Measurements from ENCODE around the gene PTK6. TPM values are rescaled to one million over a fixed set of nuclear protein-coding genes. Genes with fewer than 3 reads are reported as not detected.

The PTK6 gene
- total RNA-seq, 2 experiments from 2014 or later, result 0.13 to 2.0 TPM

- Histone ChIP-seq H3K27ac (ENCODE audit: low read depth, low read length, poor library complexity, severe bottlenecking) (no peak overlapping the region), H3K4me1 (ENCODE audit: insufficient read depth, low read length, poor library complexity, severe bottlenecking) (peaks cover 30% of the 10 kb centered on the region), H3K79me2 (ENCODE audit: insufficient read depth, low read depth, low read length) (no peaks in the 10 kb centered on the region), H3K36me3 (ENCODE audit: insufficient read depth, low read length) (no peaks in the 10 kb centered on the region), H3K4me2 (ENCODE audit: low read length) (no peak overlapping the region), H2AFZ (ENCODE audit: low read length) (no peak overlapping the region), H4K20me1 (ENCODE audit: insufficient read depth, low read length) (no peaks in the 10 kb centered on the region), H3K4me3 (ENCODE audit: low read depth, low read length, poor library complexity, severe bottlenecking) (no peak overlapping the region), H3K9me2 (ENCODE audit: insufficient read depth, low read length) (no peaks in the 10 kb centered on the region), H3K9me3 (ENCODE audit: low read length) (no peaks in the 10 kb centered on the region)
- POLR2A ChIA-PET, result interaction anchor here (2.6 kb wide), 1 partner anchor 103 kb away, joined by 13 read pairs; no protein-coding TSS in a partner anchor
- no TSS peak for BruUV-seq (replicated peaks)
- intact Hi-C loops (cut with micrococcal nuclease; ENCODE audit: unreplicated experiment), result loop anchor here (2.0 to 10.0 kb wide), 4 partner anchors 88 to 434 kb away; partner anchors contain the start of genes ABHD16B, DNAJC5, GMEB2 and TPD52L2
- DNase-seq (ENCODE audit: low spot score), result no peak
- CTCF ChIA-PET (ENCODE audit: unreplicated experiment), result no interaction called here
- TF ChIP-seq EZH2phosphoT487 (IDR thresholded peaks at IDR 0.05; ENCODE audit: borderline replicate concordance, low read depth, low read length), result no peak
- TF ChIP-seq CTCF (conservative IDR thresholded peaks at IDR 0.05; ENCODE audit: low read length), result no peak
Measured at GRCh38 chr20:63539092-63539430, 1.9 kb upstream of the PTK6 start.

- intact Hi-C loops (cut with micrococcal nuclease; ENCODE audit: unreplicated experiment), result loop anchor here (1.0 to 10.0 kb wide), 5 partner anchors 40 to 434 kb away; partner anchors contain the start of genes ABHD16B, DNAJC5, GMEB2 and TPD52L2
- ChIA-PET CTCF (ENCODE audit: unreplicated experiment) (interaction anchor here (0.6 to 2.0 kb wide), 6 partner anchors 17 to 540 kb away, joined by 3 to 13 read pairs (median 8); no protein-coding TSS in a partner anchor), POLR2A (interaction anchor here (1.1 to 2.6 kb wide), 2 partner anchors 103 to 120 kb away, joined by 4 to 13 read pairs; partner anchors contain the start of gene RTEL1)
- Histone ChIP-seq H3K9me3 (ENCODE audit: low read length) (no peaks in the 10 kb centered on the region), H3K4me1 (ENCODE audit: insufficient read depth, low read length, poor library complexity, severe bottlenecking) (peaks cover 30% of the 10 kb centered on the region), H3K36me3 (ENCODE audit: insufficient read depth, low read length) (no peaks in the 10 kb centered on the region), H3K9me2 (ENCODE audit: insufficient read depth, low read length) (no peaks in the 10 kb centered on the region), H2AFZ (ENCODE audit: low read length) (peak overlapping the region; percentile 8), H3K27ac (ENCODE audit: low read depth, low read length, poor library complexity, severe bottlenecking) (peak overlapping the region; percentile 48), H4K20me1 (ENCODE audit: insufficient read depth, low read length) (no peaks in the 10 kb centered on the region), H3K79me2 (ENCODE audit: insufficient read depth, low read depth, low read length) (no peaks in the 10 kb centered on the region), H3K4me2 (ENCODE audit: low read length) (peak overlapping the region; percentile 77), H3K4me3 (ENCODE audit: low read depth, low read length, poor library complexity, severe bottlenecking) (peak overlapping the region; percentile 60)
- no TSS peak for BruUV-seq (replicated peaks)
- peak; percentile 29 for DNase-seq (ENCODE audit: low spot score)
- TF ChIP-seq CTCF (conservative IDR thresholded peaks at IDR 0.05; ENCODE audit: low read length), result peak; percentile 35; the same call in 1 of the 2 replicates
- no peak for TF ChIP-seq EZH2phosphoT487 (IDR thresholded peaks at IDR 0.05; ENCODE audit: borderline replicate concordance, low read depth, low read length)
Measured at GRCh38 chr20:63538204-63539091, 1.3 kb upstream of the PTK6 start.
